Measurements from ENCODE around the gene SOBP.

GRCh38 chr6:107665382-107665781 lies 175.5 kb downstream of the SOBP start:
- TF ChIP-seq EZH2 (IDR thresholded peaks at IDR 0.05; ENCODE audit: borderline replicate concordance, low read depth, low read length, severe bottlenecking): no peak
- no peak for TF ChIP-seq POLR2A (IDR thresholded peaks at IDR 0.05; ENCODE audit: low read depth, low read length)
- peak; percentile 38 for TF ChIP-seq JUN (IDR thresholded peaks at IDR 0.05; ENCODE audit: borderline replicate concordance, insufficient read depth, insufficient read length, low read depth)
- TF ChIP-seq FOS (IDR thresholded peaks at IDR 0.05; ENCODE audit: borderline replicate concordance, insufficient read depth, low read length): no peak
- no peak for TF ChIP-seq POLR2AphosphoS5 (IDR thresholded peaks at IDR 0.05; ENCODE audit: insufficient read depth, low read depth, low read length)
- no peak for TF ChIP-seq CTCF (IDR thresholded peaks at IDR 0.05; ENCODE audit: extremely low read depth in 1 of 2, insufficient read depth in 1 of 2, low read depth in 1 of 2, low read length in 2 of 2)
